GM19324 (cell line): Measurements from ENCODE around the gene GNAI3.

Experiments
- ATAC-seq: cut with Tn5 transposase; IDR thresholded peaks from one replicate; pipeline ENCODE4 v1.9.1; 2021; ENCODE audit warnings: mild to moderate bottlenecking, moderate library complexity; ENCODE audit not compliant: unreplicated experiment, low FRiP score

The GNAI3 gene

GRCh38 chr1:109621379-109622136 is 73.1 kb downstream of the GNAI3 start:
- no peak for ATAC-seq

- no peak for ATAC-seq
Measured at GRCh38 chr1:109622137-109622892, 73.9 kb downstream of the GNAI3 start.

- no peak for ATAC-seq
Measured at GRCh38 chr1:109622895-109623294, 74.5 kb downstream of the GNAI3 start.

- ATAC-seq = no peak
Measured at GRCh38 chr1:109623601-109624161, 75.3 kb downstream of the GNAI3 start.

GRCh38 chr1:109624201-109625010 is 76.0 kb downstream of the GNAI3 start:
- ATAC-seq = no peak

- ATAC-seq = no peak
Measured at GRCh38 chr1:109625176-109625575, 76.8 kb downstream of the GNAI3 start.

GRCh38 chr1:109625601-109626560 is 77.5 kb downstream of the GNAI3 start:
- no peak for ATAC-seq

GRCh38 chr1:109626682-109627408 is 78.4 kb downstream of the GNAI3 start:
- no peak for ATAC-seq

GRCh38 chr1:109627692-109628399 is 79.4 kb downstream of the GNAI3 start:
- no peak for ATAC-seq

GRCh38 chr1:109628540-109629321 is 80.3 kb downstream of the GNAI3 start:
- ATAC-seq = no peak

- ATAC-seq = no peak
Measured at GRCh38 chr1:109629372-109630030, 81.1 kb downstream of the GNAI3 start.

GRCh38 chr1:109630081-109630897 is 81.9 kb downstream of the GNAI3 start:
- no peak for ATAC-seq

GRCh38 chr1:109630898-109631512 is 82.6 kb downstream of the GNAI3 start:
- ATAC-seq = no peak

GRCh38 chr1:109631513-109632505 is 83.4 kb downstream of the GNAI3 start:
- ATAC-seq = no peak
